Measurements from ENCODE around the gene SIPA1L3.

Gene SIPA1L3

DNA sequence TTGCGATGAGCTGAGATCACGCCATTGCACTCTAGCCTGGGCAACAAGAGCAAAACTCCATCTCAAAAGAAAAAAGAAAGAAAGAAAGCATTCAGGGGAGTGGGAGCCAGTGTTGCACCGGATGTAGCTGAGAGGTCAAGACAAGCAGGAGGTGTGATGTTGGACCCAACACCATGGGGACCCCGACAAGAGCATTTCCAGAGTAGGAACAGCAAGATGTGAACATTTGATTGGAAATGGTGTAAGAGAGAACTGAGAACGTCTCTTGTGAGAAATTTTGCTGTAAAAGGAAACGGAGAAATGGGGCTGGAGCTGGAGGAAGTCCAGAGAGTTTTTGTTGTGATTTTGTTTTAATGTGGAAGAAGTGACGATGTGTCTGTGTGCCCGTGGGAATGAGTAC, 332.8 kb downstream of the SIPA1L3 start:
- no peak for DNase-seq (ENCODE audit: low read depth)

DNA sequence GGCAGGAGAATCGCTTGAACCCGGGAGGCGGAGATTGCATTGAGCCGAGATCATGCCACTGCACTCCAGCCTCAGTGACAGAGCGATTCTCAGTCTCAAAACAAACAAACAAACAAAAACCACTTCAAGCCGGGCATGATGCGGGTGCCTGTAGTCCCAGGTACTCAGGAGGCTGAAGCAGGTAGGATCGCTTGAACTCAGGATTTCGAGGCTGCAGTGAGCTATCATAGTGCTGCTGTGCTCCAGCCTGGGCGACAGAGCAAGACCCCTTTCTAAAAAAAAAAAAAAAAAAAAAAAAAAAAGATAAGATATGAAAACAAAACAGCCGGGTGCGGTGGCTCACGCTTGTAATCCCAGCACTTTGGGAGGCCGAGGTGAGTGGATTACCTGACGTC, 336.3 kb downstream of the SIPA1L3 start:
- DNase-seq (ENCODE audit: low read depth), result no peak

DNA sequence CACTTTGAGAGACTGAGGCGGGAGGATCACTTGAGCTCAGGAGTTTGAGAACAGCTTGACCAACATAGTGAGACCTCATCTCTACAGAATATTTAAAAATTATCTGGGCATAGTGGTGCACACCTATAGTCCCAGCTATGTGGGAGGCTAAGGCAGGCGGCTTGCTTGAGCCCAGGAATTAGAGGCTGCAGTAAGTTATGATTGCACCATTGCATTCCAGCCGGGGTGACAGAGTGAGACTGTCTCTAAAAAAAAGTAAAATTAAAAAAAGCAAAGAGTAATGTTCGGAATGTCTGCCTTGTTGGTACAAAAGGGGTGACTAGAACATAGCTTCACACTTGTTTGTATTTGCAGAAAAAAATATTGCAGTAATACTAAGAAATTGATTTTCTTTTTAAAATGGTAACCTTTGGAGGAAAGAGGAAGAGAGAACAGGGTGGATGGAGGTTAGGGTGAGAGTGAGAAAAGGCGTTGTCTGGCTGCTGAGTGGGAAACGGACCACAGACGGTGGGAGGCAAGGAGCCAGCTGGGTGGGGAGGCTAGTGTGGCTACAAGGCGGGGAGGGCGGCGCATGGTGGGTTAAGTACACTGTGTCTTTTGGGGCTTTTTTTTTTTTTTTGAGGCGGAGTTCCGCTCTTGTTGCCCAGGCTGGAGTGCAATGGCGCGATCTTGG, 339.0 kb downstream of the SIPA1L3 start:
- DNase-seq (ENCODE audit: low read depth), result no peak

- no peak for DNase-seq (ENCODE audit: low read depth)
These were observed 340.1 kb downstream of the SIPA1L3 start for GRCh38 chr19:38247126-38247525.

DNA sequence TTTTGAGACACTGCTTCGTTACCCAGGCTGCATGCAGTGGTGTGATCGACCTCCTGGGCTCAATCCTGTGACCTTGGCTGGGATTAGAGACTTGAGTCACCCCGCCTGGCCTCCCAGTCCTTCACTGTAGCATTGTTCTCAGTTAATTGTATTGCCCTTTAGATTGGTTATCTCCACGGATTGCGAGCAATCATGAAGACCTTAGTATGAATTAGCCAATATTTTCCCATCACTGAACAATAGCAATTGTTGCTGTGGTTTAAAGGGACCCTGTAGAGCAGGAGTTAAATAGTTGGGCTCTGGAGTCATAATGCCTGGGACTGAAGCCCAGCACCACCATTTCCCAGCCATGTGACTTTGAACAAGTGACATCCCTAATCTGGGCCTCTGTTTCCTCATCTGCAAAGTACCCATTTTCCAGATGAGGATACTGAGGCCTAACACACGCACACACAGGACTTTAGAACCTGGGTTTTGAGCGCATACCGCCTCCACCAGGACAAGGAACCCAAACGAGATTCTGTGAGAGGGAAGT, 340.8 kb downstream of the SIPA1L3 start:
- DNase-seq (ENCODE audit: low read depth), result no peak

- no peak for DNase-seq (ENCODE audit: low read depth)
These were observed 341.4 kb downstream of the SIPA1L3 start for GRCh38 chr19:38248421-38248820.

DNA sequence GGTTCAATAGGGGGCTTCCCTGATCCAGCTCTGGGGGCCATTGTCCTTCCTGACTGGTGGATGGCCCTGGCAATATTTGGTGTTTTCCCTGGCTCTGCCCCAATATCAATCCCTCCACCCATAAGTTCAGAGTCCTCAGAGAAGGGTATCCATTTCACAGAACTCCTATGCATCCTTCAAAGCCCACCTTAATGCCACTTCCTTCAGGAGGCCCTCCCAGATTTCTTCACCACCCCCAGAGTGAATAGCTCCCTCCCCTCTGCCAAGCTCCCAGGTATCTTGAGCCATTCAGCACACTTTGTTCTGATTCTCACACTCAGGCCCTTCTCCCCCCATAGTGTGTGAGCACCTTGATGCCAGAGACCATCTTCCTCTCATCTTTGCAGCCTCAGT, 343.4 kb downstream of the SIPA1L3 start:
- DNase-seq (ENCODE audit: low read depth), result no peak

DNA sequence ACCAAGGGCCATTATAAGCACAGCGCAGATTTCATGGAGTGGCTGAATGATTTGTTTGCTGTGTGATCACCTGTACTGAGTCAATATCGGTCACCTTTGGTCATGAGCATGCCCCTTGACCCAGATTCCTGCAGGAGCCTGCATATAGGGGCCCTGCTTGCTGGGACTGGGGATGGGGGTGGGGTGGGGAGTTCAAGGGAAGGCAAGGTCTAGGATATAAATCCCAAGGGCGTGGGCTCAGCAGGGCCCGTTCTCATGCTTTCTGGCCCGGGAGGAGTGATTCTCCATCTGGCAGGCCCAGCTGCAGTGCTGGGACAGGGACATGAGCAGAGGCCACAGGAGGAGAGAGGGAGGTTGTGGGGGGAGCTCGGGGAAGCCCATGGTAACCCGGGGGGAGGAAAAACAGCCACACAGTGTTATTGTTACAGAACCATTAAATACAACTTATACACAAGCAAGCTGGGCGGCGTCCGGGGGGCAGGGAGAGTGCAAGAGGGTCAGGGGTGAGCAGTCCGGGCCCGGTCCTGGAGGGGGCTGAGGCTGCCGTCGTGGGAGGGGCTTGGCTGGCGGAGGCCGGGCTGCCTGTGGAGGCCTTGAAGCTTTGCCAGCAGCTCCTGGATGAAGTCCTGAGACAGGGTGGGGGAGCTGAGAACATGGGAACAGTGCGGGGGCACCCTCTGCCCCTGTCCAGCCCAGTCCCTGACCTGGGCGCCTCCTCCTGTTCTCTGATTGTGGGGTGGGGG, 344.0 kb downstream of the SIPA1L3 start:
- DNase-seq (ENCODE audit: low read depth), result no peak

GRCh38 chr19:38251564-38252051, 344.6 kb downstream of the SIPA1L3 start:
- DNase-seq (ENCODE audit: low read depth), result no peak

DNA sequence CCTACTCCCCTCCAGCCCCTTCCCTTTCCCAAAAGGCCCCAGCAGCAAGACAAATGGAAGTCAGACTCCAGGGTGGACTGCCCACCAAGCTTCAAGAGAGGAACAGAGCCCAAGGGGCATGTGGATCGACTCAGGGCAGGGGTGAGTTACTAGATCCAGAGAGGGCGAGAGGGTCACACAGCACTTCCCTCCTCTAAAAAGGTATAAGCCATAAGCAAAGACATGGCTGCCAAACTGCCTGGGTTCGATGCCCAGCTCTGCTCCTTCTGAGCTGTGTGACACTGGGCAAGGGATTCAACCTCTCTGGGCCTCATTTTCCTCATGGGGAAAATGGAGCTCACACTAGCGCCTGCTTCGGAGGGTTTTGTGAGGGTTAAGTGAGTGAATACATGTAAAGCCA, 345.4 kb downstream of the SIPA1L3 start:
- DNase-seq (ENCODE audit: low read depth), result no peak

GRCh38 chr19:38252941-38253691, 346.1 kb downstream of the SIPA1L3 start:
- DNase-seq (ENCODE audit: low read depth), result no peak

DNA sequence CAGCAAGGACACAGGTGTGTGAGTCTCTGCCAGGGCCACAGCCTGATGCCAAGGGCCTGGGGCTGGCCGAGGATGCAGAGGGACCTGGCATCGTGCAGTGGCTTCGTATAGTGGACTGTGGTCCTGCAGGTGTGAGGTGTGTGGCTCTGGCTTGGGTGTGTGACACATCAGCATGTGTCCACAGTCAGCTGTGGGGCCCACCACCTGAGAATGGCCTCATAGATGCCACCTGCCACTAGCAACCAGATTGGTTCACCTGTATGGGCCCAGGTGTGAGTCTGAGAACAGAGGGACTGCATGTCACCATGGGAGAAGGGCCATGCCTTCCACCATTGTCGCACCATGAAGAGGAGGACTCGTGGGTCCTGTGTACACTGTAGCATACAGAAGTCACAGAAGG, 346.8 kb downstream of the SIPA1L3 start:
- no peak for DNase-seq (ENCODE audit: low read depth)

DNA sequence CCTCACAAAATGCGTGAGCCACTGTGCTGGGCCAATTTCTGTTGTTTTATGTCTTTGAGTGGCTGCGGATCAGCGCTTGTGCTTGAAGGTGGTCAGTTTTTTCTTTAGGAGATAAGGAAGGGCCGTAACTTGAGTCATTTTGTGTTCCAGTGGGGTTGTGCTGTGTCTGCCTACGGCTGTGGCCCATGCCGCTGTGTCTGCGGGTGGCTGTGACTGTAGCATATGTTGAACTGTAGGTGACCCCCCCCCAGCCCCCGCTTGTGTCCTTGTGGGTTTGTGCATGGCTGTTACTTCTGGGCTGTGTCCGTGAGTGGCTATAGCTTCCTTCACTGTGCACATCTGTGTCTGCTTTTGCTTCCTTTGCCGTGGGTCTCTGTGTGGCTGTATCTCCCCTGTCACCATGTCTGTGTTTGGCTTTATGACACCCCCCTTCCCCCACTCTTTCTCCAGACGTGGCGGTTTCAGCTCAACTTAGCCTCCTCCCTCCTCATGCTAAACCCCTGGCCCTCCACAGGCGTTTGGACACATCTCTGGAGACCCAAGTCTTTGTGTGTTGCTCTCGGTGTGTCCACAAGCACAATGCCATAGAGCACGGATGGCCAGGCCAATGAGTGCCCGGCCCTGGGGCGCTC, 348.5 kb downstream of the SIPA1L3 start:
- DNase-seq (ENCODE audit: low read depth), result no peak
